GM18858 (cell line): ENCODE data around the gene RNF31.

Experiments used
- ATAC-seq: cut with Tn5 transposase; IDR thresholded peaks from one replicate; pipeline ENCODE4 v1.9.1; 2021; ENCODE audit not compliant: unreplicated experiment

Gene RNF31

DNA sequence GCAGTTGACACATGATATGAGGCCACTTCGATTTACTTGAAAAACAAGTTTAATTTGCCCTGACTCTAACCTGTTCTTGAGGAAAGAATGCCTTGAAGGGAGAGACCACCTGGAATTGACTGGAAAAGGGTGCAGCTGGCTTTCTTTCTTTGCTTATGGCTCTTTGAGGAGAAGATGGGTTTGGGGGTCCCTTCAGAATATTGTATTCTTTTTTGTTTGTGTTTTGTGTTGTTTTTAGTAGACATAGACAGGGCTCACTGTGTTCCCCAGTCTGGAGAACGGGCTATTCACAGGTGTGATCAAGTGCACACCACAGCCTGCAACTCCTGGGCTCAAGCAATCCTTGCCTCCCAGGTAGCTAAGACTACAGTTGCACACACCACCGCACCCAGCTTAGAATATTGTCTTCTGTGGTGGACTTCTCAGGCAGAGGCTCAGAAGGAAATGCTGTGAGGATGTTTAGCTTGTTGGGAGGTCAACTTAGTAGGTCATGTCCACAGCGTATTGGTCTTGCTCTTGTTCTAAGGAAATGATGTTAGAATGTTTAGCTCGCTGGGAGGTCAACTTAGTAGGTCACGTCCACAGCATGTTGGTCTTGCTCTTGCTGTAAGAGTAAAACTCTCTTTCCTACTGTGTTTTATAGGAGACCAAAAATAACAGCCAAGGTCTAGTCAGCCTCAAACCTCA is 31.0 kb upstream of the RNF31 start:
- no peak for ATAC-seq

DNA sequence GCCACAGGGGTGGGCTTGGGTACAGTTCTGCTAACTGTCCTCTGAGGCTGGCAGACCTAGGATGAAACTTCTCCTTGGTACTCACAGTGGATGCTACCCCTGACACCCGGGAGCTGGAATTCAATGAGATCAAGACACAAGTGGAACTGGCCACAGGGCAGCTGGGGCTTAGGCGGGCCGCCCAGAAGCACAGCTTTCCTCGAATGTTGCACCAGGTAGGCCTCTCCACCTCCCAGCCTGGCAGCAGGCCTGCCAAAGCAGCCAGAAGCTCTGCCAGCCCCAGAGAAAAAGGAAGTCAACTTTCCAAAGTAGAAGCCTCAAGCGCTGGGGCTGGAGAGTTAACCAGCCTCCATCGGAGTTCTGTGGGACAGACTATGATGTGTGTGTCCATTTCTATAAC is 30.1 kb upstream of the RNF31 start:
- no peak for ATAC-seq

DNA sequence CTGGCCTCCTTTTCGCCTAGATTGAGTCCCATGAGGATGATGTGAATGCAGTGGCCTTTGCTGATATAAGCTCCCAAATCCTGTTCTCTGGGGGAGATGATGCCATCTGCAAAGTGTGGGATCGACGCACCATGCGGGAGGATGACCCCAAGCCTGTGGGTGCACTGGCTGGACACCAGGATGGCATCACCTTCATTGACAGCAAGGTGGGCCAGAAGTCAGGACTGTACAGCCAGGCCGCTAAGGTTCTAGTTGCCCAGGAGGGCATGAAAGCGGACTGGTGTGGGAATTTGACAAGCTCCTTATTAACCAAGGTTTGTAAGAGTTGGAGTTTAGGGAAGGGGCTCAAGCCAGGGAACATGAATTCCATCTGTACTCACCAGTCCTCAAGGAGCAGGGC is 27.6 kb upstream of the RNF31 start:
- no peak for ATAC-seq

DNA sequence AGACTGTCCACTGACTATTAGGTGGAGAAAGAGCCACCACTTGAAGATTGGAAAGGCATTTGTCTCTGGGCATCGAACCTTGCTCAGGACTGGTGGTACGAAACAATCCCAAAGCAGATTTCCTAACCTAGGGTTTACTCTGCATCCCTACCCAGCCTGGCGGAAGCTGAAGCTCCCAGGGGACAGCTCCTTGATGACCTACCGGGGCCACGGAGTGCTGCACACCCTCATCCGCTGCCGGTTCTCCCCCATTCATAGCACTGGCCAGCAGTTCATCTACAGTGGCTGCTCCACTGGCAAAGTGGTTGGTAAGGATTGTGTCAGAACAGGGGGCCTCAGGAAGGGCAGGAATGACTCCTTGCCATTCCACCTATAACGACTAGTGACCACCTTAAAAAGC is 26.1 kb upstream of the RNF31 start:
- no peak for ATAC-seq

DNA sequence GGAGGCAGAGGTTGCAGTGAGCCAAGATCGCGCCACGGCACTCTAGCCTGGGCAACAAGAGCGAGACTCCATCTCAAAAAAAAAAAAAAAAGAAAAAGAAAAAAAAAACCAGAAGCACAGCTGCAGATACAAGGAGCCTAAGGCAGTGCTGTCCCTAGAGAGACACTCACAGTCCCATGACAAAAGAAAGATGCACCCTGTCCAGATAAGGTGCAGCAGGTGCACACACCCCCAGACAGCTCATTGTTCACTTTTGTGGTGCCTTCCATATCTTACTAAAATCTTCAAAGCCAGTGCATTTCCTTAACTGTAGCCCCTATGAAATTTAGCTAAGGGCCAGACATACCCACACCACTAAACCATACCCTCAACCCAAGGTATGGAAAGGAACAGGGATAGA is 24.9 kb upstream of the RNF31 start:
- ATAC-seq = no peak

DNA sequence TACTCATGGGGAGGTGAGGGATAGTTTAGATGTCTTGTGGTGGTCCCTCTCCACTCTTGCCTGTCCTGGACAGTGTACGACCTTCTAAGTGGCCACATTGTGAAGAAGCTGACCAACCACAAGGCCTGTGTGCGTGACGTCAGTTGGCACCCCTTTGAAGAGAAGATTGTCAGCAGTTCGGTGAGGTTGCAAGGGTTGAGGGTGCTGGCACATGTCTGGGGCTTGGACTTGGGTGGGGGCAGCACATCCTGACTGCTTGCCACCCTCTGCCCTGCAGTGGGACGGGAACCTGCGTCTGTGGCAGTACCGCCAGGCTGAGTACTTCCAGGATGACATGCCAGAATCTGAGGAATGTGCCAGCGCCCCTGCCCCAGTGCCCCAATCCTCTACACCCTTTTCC is 24.4 kb upstream of the RNF31 start:
- ATAC-seq = no peak

DNA sequence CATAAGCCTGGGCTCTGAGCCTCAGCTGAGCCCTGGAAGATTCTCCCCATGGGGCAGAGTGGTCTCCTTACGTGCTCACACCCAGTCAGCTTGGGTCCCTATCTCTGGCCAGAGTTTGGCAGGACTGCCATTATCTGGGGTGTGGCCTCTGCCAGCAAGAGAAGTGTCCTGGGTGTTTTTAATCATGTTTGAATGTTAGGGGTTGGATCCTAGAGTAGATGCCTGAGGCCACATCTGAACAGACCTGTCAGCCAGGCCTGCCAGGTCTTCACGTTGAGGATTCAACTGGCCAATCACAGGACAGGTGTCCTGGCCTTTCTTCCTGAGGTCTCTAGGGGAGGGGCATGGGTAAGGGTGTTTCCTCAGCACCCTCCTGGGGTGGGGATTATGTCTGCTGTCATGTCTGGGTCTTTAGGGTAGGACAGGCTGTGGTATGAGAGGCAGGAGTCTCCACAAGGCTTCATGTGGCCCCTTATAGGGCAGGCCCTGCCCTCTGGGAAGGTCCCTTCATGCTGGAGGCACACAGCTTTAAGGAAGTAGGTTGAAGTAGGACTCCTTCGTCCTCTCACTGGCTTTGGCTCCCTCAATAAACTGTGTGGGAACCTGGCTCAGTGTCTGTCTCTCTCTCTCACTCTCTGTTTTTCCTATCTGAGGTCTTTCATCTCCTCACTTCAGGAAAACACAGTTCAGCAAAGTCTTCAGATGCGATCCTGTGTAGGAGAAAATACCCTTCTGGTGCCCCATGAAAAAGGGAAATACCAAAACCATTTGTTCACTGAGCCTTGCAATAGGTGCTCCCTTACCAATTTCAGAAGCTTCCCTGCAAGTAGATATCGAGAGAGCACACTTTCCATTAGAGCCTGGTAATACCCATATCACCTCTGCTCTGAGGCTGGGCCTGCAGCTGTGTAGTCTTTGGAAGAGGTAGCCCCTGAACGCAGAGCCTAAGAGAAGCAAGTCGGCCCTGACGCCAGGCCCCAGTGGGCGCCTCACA is 23.6 kb upstream of the RNF31 start:
- ATAC-seq = peak; percentile 44

DNA sequence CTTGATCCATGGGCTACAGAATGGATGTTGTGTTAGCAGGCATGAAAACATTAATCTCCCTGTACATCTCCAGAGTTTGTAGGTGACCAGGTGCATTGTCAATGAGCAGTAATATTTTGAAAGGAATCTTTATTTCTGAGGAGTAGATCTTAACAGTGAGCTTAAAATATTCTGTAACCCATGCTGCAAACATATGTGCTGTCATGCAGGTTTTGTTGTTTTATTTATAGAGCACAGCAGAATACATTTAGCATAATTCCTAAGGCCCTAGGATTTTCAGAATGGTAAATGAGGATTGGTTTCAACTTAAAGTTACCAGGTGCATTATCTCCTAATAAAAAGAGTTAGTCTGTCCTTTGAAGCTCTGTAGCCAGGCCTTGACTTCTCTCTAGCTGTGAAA is 20.4 kb upstream of the RNF31 start:
- ATAC-seq = no peak

DNA sequence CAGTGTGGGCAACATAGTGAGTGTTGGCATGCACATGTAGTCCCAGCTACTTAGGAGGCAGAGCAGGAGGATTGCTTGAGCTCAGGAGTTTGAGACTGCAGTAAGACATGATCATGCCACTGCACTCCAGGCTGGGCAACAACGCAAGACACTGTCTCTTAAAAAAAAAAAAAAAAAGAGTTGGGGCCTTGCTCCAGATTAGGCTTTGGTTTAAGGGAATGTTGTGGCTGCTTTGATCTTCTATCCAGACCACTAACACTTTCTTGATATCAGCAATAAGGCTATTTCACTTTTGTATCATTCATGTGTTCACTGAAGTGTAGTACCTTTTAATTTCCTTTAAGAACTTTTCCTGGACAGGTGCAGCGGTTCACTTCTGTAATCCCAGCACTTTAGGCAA is 19.6 kb upstream of the RNF31 start:
- ATAC-seq = no peak

DNA sequence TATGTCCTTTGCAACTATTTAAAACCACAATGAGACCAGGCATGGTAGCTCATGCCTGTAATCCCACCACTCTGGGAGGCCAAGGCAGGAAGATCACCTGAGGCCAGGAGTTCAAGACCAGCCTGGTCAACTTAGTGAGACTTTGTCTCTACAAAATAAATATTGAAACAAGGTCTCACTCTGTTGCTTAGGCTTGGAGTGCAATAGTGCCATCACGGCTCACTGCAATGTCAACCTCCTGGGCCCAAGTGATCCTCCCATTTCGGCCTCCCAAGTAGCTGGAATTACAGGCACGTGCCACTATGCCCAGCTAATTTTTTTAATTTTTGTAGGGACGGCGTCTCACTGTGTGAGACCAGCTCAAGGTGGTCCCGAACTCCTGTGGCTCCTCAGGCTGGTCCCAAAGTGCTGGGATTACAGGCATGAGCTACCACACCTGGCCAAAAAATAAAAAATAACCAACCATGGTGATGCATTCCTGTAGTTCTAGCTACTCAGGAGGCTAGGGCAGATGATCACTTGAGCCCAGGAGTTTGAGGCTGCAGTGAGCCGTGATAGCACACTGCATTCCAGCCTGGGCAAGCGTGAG is 17.8 kb upstream of the RNF31 start:
- no peak for ATAC-seq

DNA sequence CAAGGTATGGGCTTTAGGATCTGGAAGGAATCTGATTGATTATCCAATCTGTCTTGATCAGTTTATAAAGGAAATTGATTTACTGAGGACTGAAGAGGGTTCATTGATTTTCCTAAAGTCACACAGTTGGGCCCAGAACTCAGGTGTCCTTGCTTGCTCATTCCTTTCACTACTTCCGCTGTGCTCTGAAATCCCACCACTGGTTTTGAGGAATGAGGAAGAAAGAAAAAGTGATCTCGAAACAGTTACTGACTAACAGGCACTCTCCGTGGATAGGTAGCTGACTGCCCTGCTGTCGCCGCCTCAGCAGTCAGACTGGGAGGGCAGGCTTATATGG is 16.9 kb upstream of the RNF31 start, which contains the start of gene FITM1:
FITM1 (plus strand) TSS at position 280 of the 337 bp plus-strand sequence. CDS start 905 bp downstream, outside the sequence.
- no peak for ATAC-seq

DNA sequence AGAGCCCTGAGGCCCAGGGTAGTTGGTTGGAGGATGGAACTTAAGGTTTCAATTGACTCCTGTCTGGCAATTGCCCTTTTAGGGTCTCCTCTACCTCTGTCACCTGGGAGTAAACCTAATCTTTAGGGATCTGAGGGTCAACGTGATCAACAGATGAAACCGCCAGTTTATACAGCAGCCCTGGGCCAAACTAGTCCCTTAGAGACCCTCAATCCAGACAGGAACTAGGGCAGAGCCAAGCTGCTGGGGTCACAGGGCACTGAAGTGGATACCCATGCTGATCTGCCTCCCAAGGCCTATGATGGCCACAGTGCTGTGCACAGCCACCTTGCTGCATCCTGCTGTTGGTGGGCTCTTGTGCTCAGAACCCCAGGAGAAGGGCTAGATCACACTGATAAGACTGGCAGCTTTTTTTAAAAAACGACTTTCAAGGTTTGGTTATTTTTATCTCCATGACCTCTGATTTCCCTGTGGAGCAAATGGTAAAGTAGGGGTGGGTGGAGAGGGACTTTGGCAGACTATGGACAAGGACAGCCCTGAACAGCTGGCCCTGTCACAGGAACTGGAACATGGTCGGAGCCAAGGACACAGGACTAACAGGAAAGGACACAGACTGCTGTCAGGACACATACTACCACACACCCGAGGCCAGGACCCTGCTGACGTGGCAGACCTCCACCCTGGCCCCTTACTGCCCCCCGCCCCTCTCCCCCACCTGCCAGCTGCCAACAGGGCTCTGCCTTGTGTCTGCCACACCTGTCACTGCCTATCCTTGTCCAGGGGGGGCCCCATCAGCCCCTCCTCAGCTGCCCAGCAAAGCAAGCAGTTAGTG is 16.4 kb upstream of the RNF31 start:
- no peak for ATAC-seq

DNA sequence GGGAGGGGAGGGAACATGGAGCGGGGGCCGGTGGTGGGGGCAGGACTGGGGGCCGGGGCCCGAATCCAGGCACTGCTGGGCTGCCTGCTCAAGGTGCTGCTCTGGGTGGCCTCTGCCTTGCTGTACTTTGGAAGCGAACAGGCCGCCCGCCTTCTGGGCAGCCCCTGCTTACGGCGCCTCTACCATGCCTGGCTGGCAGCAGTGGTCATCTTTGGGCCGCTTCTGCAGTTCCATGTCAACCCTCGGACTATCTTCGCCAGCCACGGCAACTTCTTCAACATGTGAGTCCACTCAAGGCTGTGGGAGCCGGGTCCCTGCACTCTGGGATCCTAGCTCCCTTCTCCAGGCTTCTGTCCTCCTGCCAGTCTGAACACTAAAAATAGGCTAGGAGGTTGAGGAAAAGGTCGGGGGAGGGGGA is 15.7 kb upstream of the RNF31 start:
- ATAC-seq = no peak

DNA sequence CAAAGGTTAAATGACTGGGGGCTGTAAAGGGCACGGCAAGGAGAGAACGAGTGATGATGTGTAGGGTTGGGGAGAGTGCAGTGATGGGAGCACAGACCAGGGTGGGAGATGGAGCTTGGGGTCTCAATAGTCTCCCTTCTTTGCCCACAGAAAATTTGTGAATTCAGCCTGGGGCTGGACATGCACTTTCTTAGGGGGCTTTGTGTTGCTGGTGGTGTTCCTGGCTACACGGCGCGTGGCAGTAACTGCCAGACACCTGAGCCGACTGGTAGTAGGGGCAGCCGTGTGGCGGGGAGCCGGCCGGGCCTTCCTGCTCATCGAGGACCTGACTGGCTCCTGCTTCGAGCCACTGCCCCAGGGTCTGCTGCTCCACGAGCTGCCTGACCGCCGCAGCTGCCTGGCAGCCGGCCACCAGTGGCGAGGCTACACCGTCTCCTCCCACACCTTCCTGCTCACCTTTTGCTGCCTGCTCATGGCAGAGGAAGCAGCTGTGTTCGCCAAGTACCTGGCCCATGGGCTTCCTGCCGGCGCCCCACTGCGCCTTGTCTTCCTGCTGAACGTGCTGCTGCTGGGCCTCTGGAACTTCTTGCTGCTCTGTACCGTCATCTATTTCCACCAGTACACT is 15.1 kb upstream of the RNF31 start:
- ATAC-seq = no peak

DNA sequence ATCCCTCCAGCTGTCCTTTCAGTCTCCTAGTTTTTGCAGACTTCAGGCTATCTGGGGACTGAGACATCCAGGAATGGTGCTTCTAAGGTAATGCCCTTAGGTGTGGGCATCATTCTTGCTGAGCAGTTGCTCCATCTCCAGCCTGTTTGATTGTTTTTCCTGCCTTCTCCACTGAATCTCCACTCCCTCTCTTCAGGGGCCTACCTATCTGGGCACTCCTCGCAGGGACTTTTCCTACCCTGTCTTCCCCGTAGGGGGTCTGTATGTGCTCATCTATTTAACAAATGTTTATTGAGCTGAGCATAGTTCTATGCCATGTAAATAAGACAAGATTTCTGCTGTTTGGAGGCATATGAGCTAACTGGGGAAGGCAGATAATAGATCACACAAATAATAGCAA is 14.3 kb upstream of the RNF31 start:
- no peak for ATAC-seq

DNA sequence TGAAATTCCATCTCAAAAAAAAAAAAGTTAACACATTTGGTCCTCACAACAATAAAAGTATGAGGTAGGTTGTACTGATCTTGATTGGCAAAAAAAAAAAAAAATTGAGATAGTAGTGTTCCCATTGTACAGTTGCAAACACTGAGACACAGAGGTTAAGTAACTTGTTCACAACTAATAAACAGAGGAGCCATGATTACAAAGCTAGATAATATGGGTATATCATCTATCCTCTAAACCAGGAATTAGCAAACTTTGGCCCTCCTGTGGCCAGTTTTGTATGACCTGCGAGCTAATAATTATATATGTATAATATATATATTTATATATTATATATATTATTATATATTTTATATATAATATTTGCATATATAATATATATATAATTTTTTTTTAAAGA is 13.6 kb upstream of the RNF31 start:
- no peak for ATAC-seq

DNA sequence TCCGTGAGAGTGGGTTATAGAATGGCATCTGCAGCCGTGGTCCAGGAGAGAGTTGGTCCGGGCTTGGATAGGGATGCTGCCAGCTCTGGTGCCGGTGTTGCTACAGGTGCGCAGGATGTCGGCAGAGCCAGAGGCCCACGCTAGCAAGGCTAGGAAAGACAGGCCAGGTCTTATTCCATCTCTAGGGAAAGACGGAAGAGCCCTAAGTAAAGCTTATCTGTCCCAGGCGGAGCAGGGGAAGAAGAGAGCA is 11.8 kb upstream of the RNF31 start:
- no peak for ATAC-seq

DNA sequence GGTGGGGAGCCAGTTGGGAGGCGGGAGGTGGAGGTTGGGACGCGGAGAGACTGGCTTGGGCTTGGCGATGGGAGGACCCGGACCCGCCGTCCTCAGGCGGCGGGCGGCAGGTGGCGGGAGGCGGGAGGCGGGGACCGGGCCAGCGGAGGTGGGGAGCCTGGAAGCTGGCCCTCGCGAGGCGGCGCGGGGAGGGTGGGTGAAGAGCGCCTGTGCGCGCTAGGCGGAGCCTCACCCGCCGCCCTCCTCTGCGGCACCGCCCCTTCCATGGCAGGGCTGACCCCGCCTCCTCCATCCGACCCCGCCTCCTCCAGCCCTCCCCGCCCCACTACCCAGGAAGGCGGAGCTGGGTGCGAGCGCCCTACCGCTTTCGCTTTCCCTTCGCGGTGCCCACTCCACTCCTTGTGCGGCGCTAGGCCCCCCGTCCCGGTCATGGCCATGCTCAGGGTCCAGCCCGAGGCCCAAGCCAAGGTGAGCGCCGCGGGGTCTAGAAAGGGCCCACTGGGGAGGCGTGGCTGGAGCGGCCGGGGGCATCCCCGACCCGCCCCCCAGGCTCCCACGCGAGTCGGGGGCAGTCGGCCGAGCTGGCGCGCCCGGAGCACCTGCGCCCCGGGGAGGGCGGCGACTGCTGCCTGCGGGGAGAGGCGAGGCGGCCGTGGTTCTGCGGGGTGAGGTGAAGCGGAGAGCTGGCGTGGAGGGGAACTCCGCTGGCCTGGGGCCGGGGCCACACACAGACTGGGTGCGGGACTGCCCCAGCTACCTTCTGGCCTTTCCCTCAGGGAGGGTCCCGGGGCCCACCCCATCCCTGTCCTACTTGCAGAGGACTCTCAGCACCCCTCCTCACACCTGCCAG is 11.2 kb upstream of the RNF31 start, which contains the start of gene PSME1:
PSME1 (plus strand) TSS at position 361 of the 850 bp plus-strand sequence; CDS start at position 430, 69 bp downstream.
- peak; percentile 66 for ATAC-seq

DNA sequence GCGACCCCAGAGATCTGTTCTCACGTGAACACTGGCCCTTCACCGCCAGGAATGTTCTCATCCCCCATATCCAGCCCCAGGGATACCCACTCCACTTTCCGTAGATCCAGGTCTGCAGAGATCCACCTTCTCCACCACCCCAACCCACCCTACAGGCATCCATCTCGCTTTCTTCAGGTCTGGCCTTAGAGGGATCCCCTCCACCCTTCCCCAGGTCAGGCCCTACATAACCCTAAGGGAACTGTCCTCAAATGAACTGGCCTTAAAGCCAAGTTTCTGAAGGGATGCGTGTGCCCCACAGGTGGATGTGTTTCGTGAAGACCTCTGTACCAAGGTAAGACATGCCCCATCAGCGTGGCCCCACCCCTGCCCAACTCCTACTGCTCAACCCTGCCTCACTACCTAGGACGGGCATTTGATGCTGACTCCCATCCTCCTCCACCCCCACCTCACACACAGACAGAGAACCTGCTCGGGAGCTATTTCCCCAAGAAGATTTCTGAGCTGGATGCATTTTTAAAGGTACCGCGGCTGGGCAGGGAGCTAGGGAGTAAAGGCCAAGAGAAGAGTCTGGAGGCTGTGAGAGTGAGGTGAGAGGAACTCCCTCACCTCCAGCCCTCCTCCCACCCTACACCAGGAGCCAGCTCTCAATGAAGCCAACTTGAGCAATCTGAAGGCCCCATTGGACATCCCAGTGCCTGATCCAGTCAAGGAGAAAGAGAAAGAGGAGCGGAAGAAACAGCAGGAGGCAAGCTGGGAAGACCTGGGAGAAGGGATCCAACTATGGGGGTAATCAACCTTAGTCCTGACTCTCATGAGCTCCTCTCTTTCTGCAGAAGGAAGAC is 10.4 kb upstream of the RNF31 start:
- ATAC-seq = no peak
